HCT116 (cell line): Measurements from ENCODE around the gene CALHM3.

Experiments
- CBX3 ChIP-seq: IDR thresholded peaks from 2 replicates; pipeline ENCODE4 v1.6.1; 2012; ENCODE audit warnings: low read depth
- CTCF ChIP-seq, 3 experiments: fragments of 200-600 bp in 1 of 3; sonication (generic) in 1 of 3; IDR thresholded peaks in 2 of 3; conservative IDR thresholded peaks in 1 of 3; 2 replicates each; pipeline ENCODE4 v1.5.1; 2012 to 2017; ENCODE audit warnings: low read depth in 2 of 3, low read length in 2 of 3, antibody characterized with exemption in 1 of 3, borderline replicate concordance in 1 of 3, control low read depth in 1 of 3, mild to moderate bottlenecking in 1 of 3, mixed read lengths in 1 of 3, mixed run types in 1 of 3, moderate library complexity in 1 of 3; ENCODE audit not compliant: insufficient read depth in 1 of 3
- EGR1 ChIP-seq: IDR thresholded peaks from 2 replicates; pipeline ENCODE4 v1.6.1; 2012; ENCODE audit warnings: low read depth
- EZH2 ChIP-seq: fragments of 200-600 bp; sonication (generic); IDR thresholded peaks from 2 replicates; pipeline ENCODE4 v1.6.1; 2017; ENCODE audit warnings: antibody characterized with exemption, mixed run types
- EZH2phosphoT487 ChIP-seq: fragments of 200-600 bp; IDR thresholded peaks from 2 replicates; pipeline ENCODE4 v1.6.1; 2018; ENCODE audit warnings: antibody characterized with exemption, borderline replicate concordance
- JUND ChIP-seq: IDR thresholded peaks from 2 replicates; pipeline ENCODE4 v1.6.1; 2012
- POLR2A ChIP-seq: IDR thresholded peaks from 2 replicates; pipeline ENCODE4 v1.7.0; 2011; ENCODE audit warnings: borderline replicate concordance; ENCODE audit not compliant: insufficient read depth, insufficient read length; ENCODE audit errors: extremely low read depth
- POLR2AphosphoS5 ChIP-seq: IDR thresholded peaks from 2 replicates; pipeline ENCODE4 v1.6.1; 2011; ENCODE audit warnings: mild to moderate bottlenecking, low read depth, low read length, moderate library complexity
- REST ChIP-seq: IDR thresholded peaks from 2 replicates; pipeline ENCODE4 v1.6.1; 2012; ENCODE audit warnings: low read depth
- SIN3A ChIP-seq: IDR thresholded peaks from 2 replicates; pipeline ENCODE4 v1.6.1; 2012; ENCODE audit warnings: low read depth
- ZFX ChIP-seq: fragments of 450-650 bp; IDR thresholded peaks from 2 replicates; pipeline ENCODE4 v1.6.1; 2017
- ZNF274 ChIP-seq: fragments of 200-500 bp; sonication (Bioruptor generic); IDR thresholded peaks from 2 replicates; pipeline ENCODE4 v1.6.1; 2014; ENCODE audit warnings: mild to moderate bottlenecking, low read depth, low read length, inconsistent platforms

DNA sequence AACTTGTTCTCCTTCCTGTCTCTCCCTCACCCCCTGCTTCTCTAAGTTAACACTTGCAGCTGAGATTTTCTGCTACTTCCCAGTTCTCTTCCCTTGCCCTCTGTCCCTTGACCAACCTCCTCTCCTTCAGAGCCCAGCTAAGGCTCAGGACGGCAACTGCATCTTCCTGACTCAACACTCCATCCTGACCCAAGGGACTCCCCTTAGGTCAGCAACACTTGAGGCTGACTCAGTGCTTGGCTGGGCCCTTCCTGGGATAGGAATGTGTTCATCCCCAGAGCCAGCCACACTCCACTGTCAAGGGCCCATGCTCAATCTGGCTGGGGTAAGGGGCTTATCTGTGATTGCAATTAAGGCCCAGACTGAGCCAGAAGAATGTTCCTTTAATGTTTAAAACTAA lies 30.3 kb downstream of the CALHM3 start:
- TF ChIP-seq EZH2: no peak
- no peak for TF ChIP-seq SIN3A
- no peak for TF ChIP-seq EZH2phosphoT487
- TF ChIP-seq POLR2A: no peak
- no peak for TF ChIP-seq CTCF (IDR thresholded peaks at IDR 0.05 in 2 of 3, conservative IDR thresholded peaks at IDR 0.05 in 1 of 3; ENCODE audit: borderline replicate concordance in 1 of 3, insufficient read depth in 1 of 3, low read depth in 2 of 3, low read length in 2 of 3)
- no peak for TF ChIP-seq ZNF274
- TF ChIP-seq REST: no peak
- no peak for TF ChIP-seq POLR2AphosphoS5
- no peak for TF ChIP-seq CBX3
- TF ChIP-seq EGR1: no peak
- no peak for TF ChIP-seq ZFX
- no peak for TF ChIP-seq JUND
